Heart left ventricle (tissue), 16 donors: Measurements from ENCODE around the gene FAT1. TPM values are rescaled to one million over a fixed set of nuclear protein-coding genes. Genes with fewer than 3 reads are reported as not detected.
A peak's percentile ranks its signal among the peaks of the same experiment; 100 is the strongest.

Experiments
- ATAC-seq, 4 donors: fragments of 200-7000 bp; cut with Tn5 transposase; one replicate each; pipeline ENCODE4 v1.9.1; 2020 to 2022; ENCODE audit warnings: moderate library complexity in 4 of 4, mild to moderate bottlenecking in 3 of 4, moderate number of reproducible peaks in 1 of 4
- DNase-seq, 5 donors: peaks; one replicate each; pipeline ENCODE4 v3.0.0-alpha.2; 2020
- H3K27ac ChIP-seq, 12 donors: fragments of 200-600 bp; sonication (generic) in 4 of 12; one replicate each; pipeline versions ENCODE4 v1.5.0 to v1.8.0; 2016 to 2022; ENCODE audit warnings: mild to moderate bottlenecking in 2 of 12
- H3K27me3 ChIP-seq, 9 donors: fragments of 200-600 bp; sonication (generic) in 2 of 9; one replicate each; pipeline versions ENCODE4 v1.5.1 to v1.8.0; 2016 to 2022; ENCODE audit warnings: mild to moderate bottlenecking in 3 of 9
- H3K36me3 ChIP-seq, 9 donors: fragments of 200-600 bp; sonication (generic) in 2 of 9; one replicate each; pipeline versions ENCODE4 v1.5.0 to v1.8.0; 2018 to 2022; ENCODE audit warnings: mild to moderate bottlenecking in 2 of 9
- H3K4me1 ChIP-seq, 12 donors: fragments of 200-600 bp; sonication (generic) in 4 of 12; one replicate each; pipeline versions ENCODE4 v1.5.0 to v1.8.0; 2016 to 2022; ENCODE audit warnings: mild to moderate bottlenecking in 3 of 12
- H3K4me3 ChIP-seq, 12 donors: fragments of 200-600 bp; sonication (generic) in 4 of 12; one replicate each; pipeline versions ENCODE4 v1.5.0 to v1.8.0; 2017 to 2022; ENCODE audit warnings: mild to moderate bottlenecking in 9 of 12, moderate library complexity in 4 of 12
- H3K9me3 ChIP-seq, 12 donors: fragments of 200-600 bp; sonication (generic) in 4 of 12; one replicate each; pipeline versions ENCODE4 v1.5.0 to v1.8.0; 2016 to 2022; ENCODE audit warnings: mild to moderate bottlenecking in 1 of 12
- POLR2A ChIP-seq, 2 donors: fragments of 450-650 bp; IDR thresholded peaks; one replicate each; pipeline ENCODE4 v1.6.1; 2017; ENCODE audit warnings: antibody characterized with exemption in 2 of 2, mild to moderate bottlenecking in 2 of 2, moderate library complexity in 2 of 2
- WGBS, 4 donors: extraction: QIAGEN DNeasy Blood & Tissue Kit in 2 of 4; methylation state at CpG; one replicate each; pipeline versions ENCODE4 v1.1.5 to v1.1.7; 2013 to 2018; 5-methylcytosine and 5-hydroxymethylcytosine counted together
- intact Hi-C, 10 donors: fragments of 100-400 bp; cut with DNase I; formaldehyde crosslinking; loops; one replicate each; pipeline versions ENCODE4 v1.11.1 to v1.14.2; 2022
- polyA plus RNA-seq, 2 donors: library from polyadenylated mRNA; stranded (reverse); fragments of 200-250 nt; gene quantifications; one replicate each; pipeline ENCODE4 v1.2.3, GENCODE V29; 2013
- total RNA-seq, 9 donors: library from RNA; depleted of rRNA in 2 of 9; stranded (reverse); fragments of >200 nt in 2 of 9; fragmentation: NEBNext Ultra II Directional in 3 of 9; extraction: Animal tissue kit (Norgen Biotek cat#: 25700) in 3 of 9; gene quantifications; one replicate each; pipeline versions ENCODE4 v1.1.0 to v1.2.4, GENCODE V29; 2016 to 2023
- TF ChIP-seq, protein P1 (sequence below), 12 donors: fragments of 200-600 bp; sonication (generic) in 4 of 12; IDR thresholded peaks; one replicate each; pipeline versions ENCODE4 v1.5.0 to v1.8.0; 2018 to 2022; ENCODE audit warnings: antibody characterized with exemption in 12 of 12, mild to moderate bottlenecking in 5 of 12
- donor health status: ischemic (EF 13 %, LVEDD 7.1; RV severe dilation, severe dysfunction).
- donor health status: healthy with polysubstance abuse.
- donor health status: DM: no; HTN: yes; CAD: no.
- donor health status: DM: no; HTN: no; CAD: no.
- donor health status: ischemic (EF 25% LVEDD 6.9; RV normal size, moderate dysfunction).
- donor health status: ischemic (EF 25% LVEDD 5.7; RV mildly dilated, moderate dysfunction).
- donor health status: healthy.
- donor health status: DM: yes; HTN: yes; CAD: no.
- donor health status: ischemic (EF 35%, LVEDD 5.7; RV mildly dilated, moderate dysfunction).
- donor health status: nonischemic (EF 11% LVEDD 7.7; RV severe dilation, severe dysfunction).
- donor health status: DM: yes; HTN: yes; CAD: no.
- donor health status: PGD.
- donor health status: ischemic (EF 29% LVEDD 5.4; RV normal size, mild dysfunction).
- donor health status: nonischemic (EF 23%, LVEDD 6.1; RV moderate dilation, normal function).

Gene FAT1
- total and polyA plus RNA-seq, 11 donors = 15.2 to 151 (median 65.9) TPM

DNA sequence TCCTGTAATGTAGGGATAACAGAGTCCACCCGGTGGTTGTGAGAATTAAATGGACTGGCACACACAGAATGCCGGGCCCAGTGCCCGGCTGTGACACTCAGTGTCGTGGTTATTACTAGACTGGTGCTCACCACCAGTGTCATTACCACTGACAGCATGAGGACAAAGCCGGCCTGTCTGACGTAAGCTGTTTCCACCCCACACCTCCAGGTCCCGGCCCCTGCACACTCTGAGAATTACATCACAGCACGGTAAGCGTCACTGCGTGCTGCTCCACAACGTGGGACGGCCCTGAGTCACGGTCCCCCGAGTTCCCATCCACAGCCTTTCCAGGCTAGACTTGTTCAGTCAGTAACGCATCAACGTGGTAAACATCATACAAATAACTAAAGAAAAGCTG lies 22.9 kb downstream of the FAT1 start:
- H3K9me3 ChIP-seq = no peaks in the 10 kb centered on the region
- intact Hi-C loops = no loop called here
- DNase-seq = peak; percentile 64 to 91 (median 76)
- TF ChIP-seq, protein P1, sequence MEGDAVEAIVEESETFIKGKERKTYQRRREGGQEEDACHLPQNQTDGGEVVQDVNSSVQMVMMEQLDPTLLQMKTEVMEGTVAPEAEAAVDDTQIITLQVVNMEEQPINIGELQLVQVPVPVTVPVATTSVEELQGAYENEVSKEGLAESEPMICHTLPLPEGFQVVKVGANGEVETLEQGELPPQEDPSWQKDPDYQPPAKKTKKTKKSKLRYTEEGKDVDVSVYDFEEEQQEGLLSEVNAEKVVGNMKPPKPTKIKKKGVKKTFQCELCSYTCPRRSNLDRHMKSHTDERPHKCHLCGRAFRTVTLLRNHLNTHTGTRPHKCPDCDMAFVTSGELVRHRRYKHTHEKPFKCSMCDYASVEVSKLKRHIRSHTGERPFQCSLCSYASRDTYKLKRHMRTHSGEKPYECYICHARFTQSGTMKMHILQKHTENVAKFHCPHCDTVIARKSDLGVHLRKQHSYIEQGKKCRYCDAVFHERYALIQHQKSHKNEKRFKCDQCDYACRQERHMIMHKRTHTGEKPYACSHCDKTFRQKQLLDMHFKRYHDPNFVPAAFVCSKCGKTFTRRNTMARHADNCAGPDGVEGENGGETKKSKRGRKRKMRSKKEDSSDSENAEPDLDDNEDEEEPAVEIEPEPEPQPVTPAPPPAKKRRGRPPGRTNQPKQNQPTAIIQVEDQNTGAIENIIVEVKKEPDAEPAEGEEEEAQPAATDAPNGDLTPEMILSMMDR (IDR thresholded peaks at IDR 0.05) = no peak
- TF ChIP-seq POLR2A (IDR thresholded peaks at IDR 0.05) = no peak
- WGBS, 4 donors = 36 to 52% (median 45%) methylated on average over 16 of the region's 16 CpGs
- H3K36me3 ChIP-seq = peaks cover 0 to 6% (median 0%) of the 10 kb centered on the region in 9 donors
- H3K4me3 ChIP-seq = peak overlapping the region in 6 of 12 donors; percentile 1 to 45 (median 24)
- no peaks in the 10 kb centered on the region for H3K27me3 ChIP-seq
- peaks cover 6 to 78% (median 50%) of the 10 kb centered on the region in 12 donors for H3K4me1 ChIP-seq
- H3K27ac ChIP-seq = peak overlapping the region; percentile 60 to 91 (median 84)
- peak; percentile 56 to 92 (median 90) for ATAC-seq

DNA sequence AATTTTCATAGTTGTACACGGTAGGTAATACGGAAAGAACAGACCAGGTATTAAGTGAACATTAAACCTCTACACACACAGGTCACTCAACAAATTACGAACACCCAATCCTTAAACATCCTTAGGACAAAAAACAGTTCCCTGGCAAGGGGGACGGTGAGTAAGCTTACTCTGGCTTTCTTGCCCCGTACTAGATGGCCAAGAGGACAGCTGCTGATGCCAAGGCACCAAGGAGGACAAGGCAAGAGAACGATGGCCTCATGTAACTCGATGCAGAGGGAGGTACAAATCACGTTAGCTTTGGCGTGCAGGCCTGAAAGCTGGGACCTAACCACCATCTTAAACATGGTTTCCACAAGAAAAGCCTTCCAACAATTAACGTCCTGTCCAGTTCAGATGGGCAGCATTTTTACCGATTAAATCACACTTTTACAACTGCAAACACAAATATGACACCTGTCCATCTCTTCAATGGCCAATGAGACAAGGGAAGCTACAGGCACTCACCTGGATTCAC lies 23.7 kb downstream of the FAT1 start:
- Histone ChIP-seq H3K4me3 (no peak overlapping the region), H3K4me1 (peaks cover 6 to 77% (median 48%) of the 10 kb centered on the region in 12 donors), H3K27me3 (no peaks in the 10 kb centered on the region), H3K36me3 (no peaks in the 10 kb centered on the region), H3K27ac (peak overlapping the region; percentile 60 to 91 (median 84)), H3K9me3 (no peaks in the 10 kb centered on the region)
- WGBS, 4 donors = 65 to 77% (median 69%) methylated on average over 11 of the region's 11 CpGs
- ATAC-seq (no peak), DNase-seq (no peak)
- intact Hi-C loops = no loop called here
- TF ChIP-seq POLR2A (IDR thresholded peaks at IDR 0.05) = no peak
- TF ChIP-seq, protein P1 (IDR thresholded peaks at IDR 0.05) = no peak

DNA sequence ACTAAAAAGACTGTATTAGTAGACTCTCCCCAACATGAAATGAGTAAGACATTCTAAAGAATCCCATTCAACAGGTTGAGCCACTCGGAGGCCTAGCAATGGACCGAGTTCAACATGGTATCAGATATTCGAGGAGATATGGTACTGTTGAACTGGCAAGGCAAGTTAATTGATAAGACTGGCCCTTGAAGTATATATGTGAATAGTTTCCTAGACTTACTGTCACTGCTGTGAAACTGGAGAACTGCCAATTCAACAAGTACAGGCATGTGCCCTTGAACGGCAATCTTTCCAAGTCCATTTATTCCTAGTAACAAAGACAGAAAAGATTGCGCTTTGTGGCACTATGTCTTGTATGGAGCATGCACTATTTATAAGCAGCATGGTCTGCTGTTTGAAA lies 24.4 kb downstream of the FAT1 start:
- peak overlapping the region in 11 of 12 donors; percentile 37 to 91 (median 84) for H3K27ac ChIP-seq
- TF ChIP-seq POLR2A (IDR thresholded peaks at IDR 0.05) = no peak
- TF ChIP-seq, protein P1 (IDR thresholded peaks at IDR 0.05) = no peak
- H3K4me1 ChIP-seq = peaks cover 6 to 72% (median 45%) of the 10 kb centered on the region in 12 donors
- H3K4me3 ChIP-seq = peak overlapping the region in 1 of 12 donors; percentile 1
- ATAC-seq (peak; percentile 26 to 58 (median 54)), DNase-seq (no peak)
- no peaks in the 10 kb centered on the region for H3K27me3 ChIP-seq
- no peaks in the 10 kb centered on the region for H3K9me3 ChIP-seq
- intact Hi-C loops = no loop called here
- no peaks in the 10 kb centered on the region for H3K36me3 ChIP-seq
- 32 to 48% (median 43%) methylated on average over 5 of the region's 5 CpGs for WGBS, 4 donors

DNA sequence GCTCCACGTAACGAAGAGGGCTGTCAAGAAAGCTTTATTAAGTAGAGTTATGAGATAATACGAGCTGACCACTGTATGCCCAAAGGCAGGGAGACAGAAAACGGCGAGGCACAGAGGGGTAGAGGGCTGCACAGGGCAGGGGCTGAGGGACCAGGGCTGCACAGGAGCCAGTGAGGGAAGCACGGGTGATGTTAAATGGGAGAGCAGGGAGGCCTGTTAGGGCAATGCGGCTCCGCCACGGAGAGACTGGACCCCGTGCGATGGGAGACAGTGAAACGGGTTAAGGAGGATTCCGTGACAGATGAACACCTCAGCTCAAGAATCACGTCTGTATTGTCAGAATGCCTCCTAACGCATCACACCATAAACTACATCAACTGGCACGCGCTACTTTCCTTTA lies 25.1 kb downstream of the FAT1 start:
- TF ChIP-seq, protein P1 (IDR thresholded peaks at IDR 0.05) = no peak
- no peak for TF ChIP-seq POLR2A (IDR thresholded peaks at IDR 0.05)
- no peak for DNase-seq
- Histone ChIP-seq H3K27me3 (no peaks in the 10 kb centered on the region), H3K9me3 (no peaks in the 10 kb centered on the region), H3K4me1 (peaks cover 6 to 72% (median 43%) of the 10 kb centered on the region in 12 donors), H3K4me3 (no peak overlapping the region), H3K36me3 (no peaks in the 10 kb centered on the region), H3K27ac (peak overlapping the region in 7 of 12 donors; percentile 24 to 87 (median 84))
- ATAC-seq = no peak
- intact Hi-C loops = no loop called here
- 84 to 91% (median 90%) methylated on average over 17 of the region's 17 CpGs for WGBS, 4 donors
